HK-2 (cell line): ENCODE measurements around the gene LY6G5B.

Source experiments
- DNase-seq: peaks from one replicate; pipeline ENCODE4 v3.0.0-alpha.2; 2018; ENCODE audit not compliant: unreplicated experiment

LY6G5B gene

GRCh38 chr6:31641370-31641769 lies 28.4 kb upstream of the LY6G5B start:
- no peak for DNase-seq

GRCh38 chr6:31642798-31643570 lies 26.8 kb upstream of the LY6G5B start:
- no peak for DNase-seq

- no peak for DNase-seq
These were observed 25.8 kb upstream of the LY6G5B start for GRCh38 chr6:31643818-31644454.

DNA sequence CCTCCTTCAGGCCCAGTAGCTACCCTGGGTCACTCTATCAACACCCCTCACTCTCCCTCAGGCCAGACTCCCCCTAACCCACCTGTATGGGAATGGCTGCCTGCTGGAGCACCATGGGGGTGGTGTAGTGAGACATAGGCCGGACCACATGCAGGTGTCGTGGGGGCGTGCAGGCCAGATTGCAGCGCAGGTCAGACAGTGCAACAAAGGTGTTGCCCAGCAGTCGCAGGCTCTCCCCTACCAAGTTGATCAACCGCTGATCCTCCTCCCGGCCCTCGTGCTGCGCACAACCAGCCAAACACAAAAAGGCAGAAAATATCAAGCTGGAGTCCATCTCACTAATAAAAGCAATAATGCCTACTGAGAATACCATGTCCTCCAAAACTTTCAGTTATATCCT lies 24.5 kb upstream of the LY6G5B start:
- no peak for DNase-seq

DNA sequence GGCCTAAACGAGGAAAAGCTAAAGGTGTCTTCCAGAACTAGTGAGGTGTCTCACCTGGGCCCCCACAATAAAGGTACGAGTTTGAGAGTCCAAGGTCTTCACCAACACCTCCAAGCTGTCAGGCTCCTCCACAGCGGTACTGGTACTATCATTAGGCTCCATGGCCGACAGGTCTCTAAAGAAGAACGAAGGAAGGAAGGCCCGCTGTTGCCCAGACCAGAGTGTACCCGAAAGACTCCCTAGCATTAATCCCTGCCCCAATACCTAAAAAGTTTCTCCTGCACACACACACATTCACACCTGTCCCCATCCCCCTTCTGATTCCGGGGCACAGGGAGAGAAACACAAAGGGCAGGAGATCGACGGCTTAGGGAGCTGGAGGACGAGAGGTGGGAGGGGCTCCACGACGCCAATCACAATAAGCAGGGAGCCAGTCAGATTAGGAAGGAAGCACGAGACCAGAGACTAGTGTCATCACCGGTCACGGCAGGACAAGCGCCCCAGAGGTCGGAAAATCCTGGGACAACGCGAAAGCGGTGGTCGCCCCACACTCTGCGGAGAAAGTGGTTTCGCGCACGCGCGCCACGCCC lies 18.1 kb upstream of the LY6G5B start:
- no peak for DNase-seq

DNA sequence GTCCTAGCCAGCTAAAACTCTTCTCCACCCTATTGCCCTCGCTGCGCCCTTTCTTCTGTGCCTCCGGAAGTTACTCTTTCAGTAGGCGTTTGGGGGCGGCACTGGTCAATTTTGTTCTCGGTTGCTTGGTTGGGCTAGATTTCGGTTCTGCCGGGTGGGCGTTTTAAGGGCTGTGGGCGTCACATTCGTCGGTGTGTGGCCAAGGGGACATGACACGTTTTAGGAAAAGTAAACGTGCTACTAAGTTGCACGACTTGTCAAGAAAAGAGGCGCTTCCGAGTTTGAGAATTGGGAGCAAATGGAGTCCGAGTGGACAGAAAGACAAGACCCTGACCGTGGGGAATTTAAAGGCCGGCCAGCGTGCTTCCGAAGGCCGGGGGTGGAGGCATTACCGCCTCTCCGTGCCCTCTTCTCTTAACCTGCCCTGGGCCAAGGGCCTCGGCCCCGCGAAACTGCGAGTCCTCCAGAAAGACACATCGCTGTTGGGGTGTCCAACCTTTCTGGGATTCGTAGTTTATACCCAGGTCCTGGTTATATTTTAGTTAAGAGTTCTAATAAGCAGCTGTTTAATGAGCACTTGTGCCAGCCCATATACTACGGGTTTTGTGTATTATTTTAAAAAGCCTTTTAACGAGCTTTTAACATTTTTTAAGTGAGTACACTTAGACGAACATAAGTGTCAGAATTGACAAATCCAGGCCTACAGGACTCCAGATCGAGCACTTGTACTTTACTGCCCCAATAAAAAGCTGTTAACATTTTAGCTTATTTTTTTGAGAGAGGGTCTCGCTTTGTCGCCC lies 16.7 kb upstream of the LY6G5B start:
- peak; percentile 89 for DNase-seq

- DNase-seq: no peak
These were observed 15.0 kb upstream of the LY6G5B start for GRCh38 chr6:31654574-31655348.

DNA sequence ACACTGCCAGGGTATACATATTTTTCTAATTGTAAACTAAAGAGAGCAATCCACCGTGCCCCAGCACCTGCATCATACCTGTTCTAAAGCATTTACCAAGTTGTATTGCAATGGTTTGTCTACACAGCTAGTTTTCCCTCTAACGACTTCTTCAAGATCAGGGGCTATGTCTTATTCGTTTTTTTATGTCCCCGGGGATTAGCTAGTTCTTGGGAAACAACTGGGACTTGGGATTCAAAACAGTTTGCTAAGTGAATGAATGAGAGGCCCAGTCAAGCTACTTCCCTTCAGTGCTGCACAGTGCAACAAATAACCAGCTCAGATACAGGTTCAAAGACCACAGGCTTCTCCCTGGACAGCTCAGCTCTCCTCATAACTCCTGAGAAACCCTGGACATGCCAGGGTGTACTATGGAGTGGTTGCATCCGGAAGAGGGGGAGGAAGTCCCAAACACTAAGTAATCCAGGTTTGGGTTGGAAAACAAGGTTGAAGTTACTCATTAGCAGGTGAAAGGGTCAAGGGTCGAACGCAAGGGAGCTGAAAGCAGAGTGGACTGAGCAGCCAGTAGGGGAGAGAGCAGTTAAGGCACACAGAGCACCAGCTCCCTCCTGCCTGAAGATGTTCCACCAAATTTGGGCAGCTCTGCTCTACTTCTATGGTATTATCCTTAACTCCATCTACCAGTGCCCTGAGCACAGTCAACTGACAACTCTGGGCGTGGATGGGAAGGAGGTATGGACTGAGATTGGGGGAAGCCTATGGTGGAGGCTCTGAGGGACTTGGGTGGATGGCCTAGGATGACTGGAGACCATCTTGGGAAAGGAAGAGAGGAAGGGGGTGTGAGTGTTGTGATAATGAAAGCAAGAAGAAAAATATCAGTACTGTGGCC lies 14.2 kb upstream of the LY6G5B start, which contains the start of gene APOM:
APOM (plus strand) TSS at position 546 of the 889 bp plus-strand sequence; CDS start at position 619, 73 bp downstream.
- no peak for DNase-seq

DNA sequence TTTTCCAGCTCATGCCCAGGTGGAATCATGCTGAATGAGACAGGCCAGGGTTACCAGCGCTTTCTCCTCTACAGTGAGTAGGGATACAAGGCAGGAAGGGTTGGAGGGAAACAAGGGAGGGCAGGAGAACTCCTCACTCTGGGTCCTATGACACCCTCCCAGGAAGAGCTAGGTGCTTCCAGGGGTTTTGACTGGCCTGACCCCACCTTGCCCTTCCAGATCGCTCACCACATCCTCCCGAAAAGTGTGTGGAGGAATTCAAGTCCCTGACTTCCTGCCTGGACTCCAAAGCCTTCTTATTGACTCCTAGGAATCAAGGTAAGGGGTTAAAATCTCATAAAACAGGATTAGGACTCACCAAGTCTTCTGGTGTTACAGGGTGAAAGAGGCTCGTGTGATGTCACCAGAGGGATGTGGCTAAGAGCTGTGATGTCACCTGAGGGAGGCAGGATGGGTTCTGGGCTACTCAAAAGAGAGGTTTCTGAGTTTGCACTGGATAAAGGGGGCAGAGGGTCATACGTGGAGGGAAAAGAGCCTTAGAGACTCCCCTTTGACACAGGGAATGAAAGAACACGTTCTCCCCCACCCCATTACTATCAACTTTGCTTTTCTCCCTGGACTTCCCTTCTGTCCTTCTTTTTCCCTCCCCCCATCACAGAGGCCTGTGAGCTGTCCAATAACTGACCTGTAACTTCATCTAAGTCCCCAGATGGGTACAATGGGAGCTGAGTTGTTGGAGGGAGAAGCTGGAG lies 12.2 kb upstream of the LY6G5B start:
- no peak for DNase-seq

DNA sequence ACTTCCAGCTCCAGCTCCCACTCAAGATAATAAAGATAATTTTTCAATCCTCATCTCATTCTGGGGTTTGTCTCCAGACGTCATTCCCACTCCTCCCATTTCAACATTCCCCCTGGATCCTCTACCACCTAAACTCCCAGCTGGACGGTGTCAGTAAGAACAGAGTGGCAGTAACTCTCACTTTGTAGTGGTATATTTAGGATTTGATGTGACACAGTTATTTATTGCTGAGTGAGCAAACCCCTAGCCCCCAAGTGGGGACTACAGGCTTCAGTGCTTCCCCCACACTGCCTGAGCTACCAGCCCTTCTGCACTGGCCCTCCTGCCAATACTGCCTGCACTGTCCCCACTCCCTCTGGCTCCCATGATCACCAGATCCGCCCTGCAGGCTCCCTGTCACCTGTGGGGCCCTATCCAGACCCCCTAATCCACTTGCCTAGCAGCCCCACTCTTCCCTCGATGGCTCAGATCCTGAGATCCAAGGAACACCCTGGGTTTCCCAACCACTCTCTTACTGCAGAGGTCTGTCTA lies 11.6 kb upstream of the LY6G5B start:
- no peak for DNase-seq

DNA sequence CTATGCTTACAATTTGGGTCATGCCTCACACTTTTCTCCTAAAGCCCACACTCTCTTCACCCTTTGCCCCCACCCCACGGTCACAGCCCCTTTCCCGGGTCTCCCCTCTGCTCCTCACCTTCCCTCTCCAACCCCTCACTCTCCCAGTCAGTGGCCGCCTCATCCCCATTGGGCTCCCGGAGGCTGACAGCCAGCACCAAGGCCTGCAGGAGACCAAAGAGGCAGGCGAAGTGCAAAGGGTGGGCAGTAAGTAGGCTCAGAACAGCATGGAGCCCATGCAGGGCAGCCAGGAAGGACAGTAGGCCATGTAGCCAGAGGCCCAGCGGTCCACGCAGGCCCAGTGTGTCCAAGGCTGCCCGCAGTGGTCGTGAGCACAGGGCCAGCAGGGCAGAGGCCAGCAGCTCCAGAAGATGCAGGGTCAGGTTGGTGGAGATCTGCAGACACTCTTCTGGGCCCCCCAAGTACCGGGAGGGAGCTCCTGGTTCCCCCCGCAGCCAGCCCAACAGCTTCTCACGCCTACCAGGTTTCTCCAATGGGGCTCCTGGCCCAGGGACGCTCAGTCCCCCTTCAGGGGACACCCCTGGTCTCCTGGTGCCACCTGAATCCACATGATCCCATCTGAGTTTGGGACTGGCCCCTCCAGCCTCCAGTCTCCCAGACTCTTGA lies 10.7 kb upstream of the LY6G5B start:
- DNase-seq: no peak

- DNase-seq: no peak
These were observed 10.0 kb upstream of the LY6G5B start for GRCh38 chr6:31659649-31660380.

DNA sequence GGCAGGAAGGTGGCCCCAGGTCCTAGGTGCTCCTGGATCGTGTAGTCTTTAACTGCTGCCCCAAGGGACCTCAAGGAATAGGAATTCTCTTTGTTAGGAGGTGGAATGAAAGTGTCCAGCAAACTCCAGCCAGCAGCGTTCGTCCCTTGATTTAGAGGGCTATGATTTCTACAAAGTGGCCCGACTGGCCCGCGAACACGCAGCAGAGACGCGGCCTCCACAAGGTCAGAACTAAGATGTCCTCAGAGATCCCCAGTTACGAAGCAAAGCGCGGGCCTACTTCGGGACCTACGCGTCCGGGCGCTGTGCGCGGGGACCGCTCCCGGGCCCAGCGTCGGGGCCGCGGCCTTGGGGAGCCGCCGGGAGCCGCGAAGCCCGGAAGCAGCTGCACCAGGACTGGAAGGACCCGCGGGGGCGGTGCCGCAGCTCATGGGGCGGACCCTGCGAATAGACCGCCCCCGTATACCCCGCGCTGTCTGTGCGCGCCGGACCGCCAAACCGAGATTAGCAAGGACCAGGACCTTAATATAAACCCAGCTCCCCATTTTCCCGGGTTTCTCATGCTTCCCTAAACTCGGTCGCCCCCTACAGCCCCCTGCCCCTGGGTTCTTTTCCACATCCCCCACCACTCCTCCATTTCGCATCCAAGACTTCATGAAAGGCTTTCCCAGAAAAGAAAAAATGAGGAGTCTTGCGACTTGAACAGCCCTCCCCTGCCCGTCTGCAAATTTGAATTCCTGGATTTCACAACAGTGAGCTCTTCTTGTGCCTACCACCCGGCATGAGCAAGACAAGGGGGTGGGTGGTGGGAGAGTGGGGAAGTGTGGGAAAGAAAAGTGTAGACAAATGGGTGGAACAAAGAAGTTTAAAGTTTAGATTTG lies 9.2 kb upstream of the LY6G5B start, which contains the start of gene C6orf47:
C6orf47 (minus strand) TSS at position 398 of the 881 bp plus-strand sequence. CDS start 831 bp downstream, outside the sequence.
- DNase-seq: peak; percentile 86

GRCh38 chr6:31661262-31662123 lies 8.3 kb upstream of the LY6G5B start:
- no peak for DNase-seq

DNA sequence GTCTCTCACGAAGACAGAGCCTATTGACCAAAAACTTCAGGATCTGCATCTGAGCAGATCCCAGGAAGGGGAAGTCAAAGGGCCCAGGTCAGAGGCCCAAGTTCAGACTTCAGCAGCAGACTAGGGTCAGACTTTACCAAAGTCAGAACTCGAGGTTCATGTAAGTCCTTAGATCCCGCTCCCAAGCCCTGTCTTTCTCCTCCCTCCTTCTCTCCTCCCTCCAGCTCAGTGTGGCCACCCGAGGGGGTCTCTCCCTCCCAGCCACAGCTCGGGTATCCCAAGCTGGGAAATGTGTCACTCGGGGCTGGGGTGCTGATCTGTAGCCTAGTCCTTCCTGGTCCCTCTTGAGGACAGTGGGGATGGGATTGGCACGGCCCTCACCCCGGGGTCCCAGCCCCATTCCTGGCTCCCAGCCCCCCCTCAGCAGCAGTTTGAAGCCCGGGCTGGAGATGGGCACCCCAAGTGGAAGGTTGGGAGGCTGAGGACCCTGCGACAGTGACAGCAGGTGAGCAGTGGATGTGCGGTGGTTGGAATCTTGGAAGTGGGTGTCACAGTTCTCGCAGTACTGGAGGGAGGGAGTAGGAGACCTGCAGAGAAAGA lies 7.6 kb upstream of the LY6G5B start:
- no peak for DNase-seq
